H1 (cell line): Measurements from ENCODE around the gene MAGEC1. TPM values are rescaled to one million over a fixed set of nuclear protein-coding genes. Genes with fewer than 3 reads are reported as not detected.

ENCODE experiments used
- CTCF ChIA-PET: fragments of 300-600 bp; sonication (Branson Sonifier 250); formaldehyde crosslinking; loops from one replicate; lab custom pipeline; 2021; ENCODE audit not compliant: partially characterized antibody; lab: Charles Lee
- POLR2A ChIA-PET: fragments of 300-600 bp; sonication (Branson Sonifier 250); formaldehyde crosslinking; loops from one replicate; lab custom pipeline; 2021; ENCODE audit warnings: inconsistent platforms; ENCODE audit not compliant: partially characterized antibody; lab: Charles Lee
- DNase-seq, 2 experiments: peaks; one replicate each; pipeline versions ENCODE4 v3.0.0 to v3.0.0-alpha.2; 2010 to 2022; ENCODE audit warnings: low spot score in 2 of 2, low read depth in 1 of 2, mixed read lengths in 1 of 2
- FAIRE-seq: peaks from 2 replicates; lab custom pipeline; 2011; peaks lifted over from hg19 to GRCh38; lab: Jason Lieb, UNC
- H2AFZ ChIP-seq: 2 replicates; pipeline ENCODE4 v1.8.1; 2012; ENCODE audit warnings: low read length, inconsistent platforms
- H2AK5ac ChIP-seq: 2 replicates; pipeline ENCODE4 v1.6.1; 2013; ENCODE audit warnings: low read depth, low read length
- H2BK120ac ChIP-seq: replicated peaks from 2 replicates; pipeline ENCODE3; 2013; ENCODE audit warnings: low read depth, low read length, inconsistent platforms
- H2BK12ac ChIP-seq: 2 replicates; pipeline ENCODE4 v1.6.1; 2013; ENCODE audit warnings: low read depth, low read length
- H2BK15ac ChIP-seq: 2 replicates; pipeline ENCODE4 v1.6.1; 2013; ENCODE audit warnings: low read length
- H2BK20ac ChIP-seq: 2 replicates; pipeline ENCODE4 v1.6.1; 2013; ENCODE audit warnings: low read length
- H2BK5ac ChIP-seq: 2 replicates; pipeline ENCODE4 v1.6.1; 2013; ENCODE audit warnings: low read depth, low read length
- H3K14ac ChIP-seq: 2 replicates; pipeline ENCODE4 v1.6.1; 2013; ENCODE audit warnings: inconsistent platforms; ENCODE audit not compliant: insufficient read length
- H3K18ac ChIP-seq: 2 replicates; pipeline ENCODE4 v1.6.1; 2013; ENCODE audit warnings: low read length; ENCODE audit errors: extremely low read depth
- H3K23ac ChIP-seq: 2 replicates; pipeline ENCODE4 v1.6.1; 2013; ENCODE audit warnings: inconsistent platforms; ENCODE audit not compliant: insufficient read length
- H3K23me2 ChIP-seq: 2 replicates; pipeline ENCODE4 v1.6.1; 2013; ENCODE audit warnings: low read depth, low read length
- H3K27ac ChIP-seq: 2 replicates; pipeline ENCODE4 v1.6.1; 2011; ENCODE audit warnings: low read depth, low read length, inconsistent platforms
- H3K27me3 ChIP-seq, 4 experiments: replicated peaks in 1 of 4; 1 replicate in 1 of 4; 2 replicates in 3 of 4; pipeline versions ENCODE4 v1.6.1 to v1.8.1; 2011 to 2013; ENCODE audit warnings: low read length in 3 of 4, mild to moderate bottlenecking in 3 of 4, inconsistent platforms in 2 of 4, mixed read lengths in 2 of 4, moderate library complexity in 1 of 4; ENCODE audit not compliant: control insufficient read depth in 3 of 4, insufficient read depth in 3 of 4; ENCODE audit errors: extremely low read depth in 1 of 4
- H3K36me3 ChIP-seq, 4 experiments: 2 replicates each; pipeline versions ENCODE4 v1.6.1 to v1.8.1; 2011 to 2013; ENCODE audit warnings: mild to moderate bottlenecking in 4 of 4, low read length in 3 of 4, moderate library complexity in 2 of 4, control low read depth in 1 of 4, inconsistent platforms in 1 of 4; ENCODE audit not compliant: insufficient read depth in 4 of 4, control insufficient read depth in 2 of 4
- H3K4ac ChIP-seq: replicated peaks from 2 replicates; pipeline ENCODE3; 2013; ENCODE audit warnings: low read length, low read depth, mixed read lengths, inconsistent platforms; ENCODE audit not compliant: insufficient read length
- H3K4me1 ChIP-seq, 4 experiments: replicated peaks in 1 of 4; 1 replicate in 1 of 4; 2 replicates in 3 of 4; pipeline versions ENCODE4 v1.6.1 to v1.8.1; 2011 to 2013; ENCODE audit warnings: low read length in 3 of 4, inconsistent platforms in 2 of 4, mixed read lengths in 1 of 4; ENCODE audit not compliant: insufficient read depth in 4 of 4, control insufficient read depth in 3 of 4
- H3K4me2 ChIP-seq, 2 experiments: 2 replicates each; pipeline versions ENCODE4 v1.6.1 to v1.8.1; 2011 to 2013; ENCODE audit warnings: low read depth in 2 of 2, low read length in 2 of 2, control low read depth in 1 of 2, inconsistent platforms in 1 of 2, mild to moderate bottlenecking in 1 of 2; ENCODE audit not compliant: insufficient read depth in 1 of 2
- H3K4me3 ChIP-seq, 4 experiments: fragments of 200-600, 300-600 bp in 1 of 4; sonication (generic), shearing (Covaris generic), sonication (Bioruptor Twin) in 1 of 4; 2 replicates each; pipeline versions ENCODE4 v1.5.1 to v1.8.1; 2011 to 2016; ENCODE audit warnings: low read length in 4 of 4, low read depth in 3 of 4, control low read depth in 2 of 4, inconsistent platforms in 2 of 4, mild to moderate bottlenecking in 2 of 4, mixed read lengths in 1 of 4, moderate library complexity in 1 of 4; ENCODE audit not compliant: insufficient read depth in 2 of 4; ENCODE audit errors: extremely low read depth in 1 of 4
- H3K56ac ChIP-seq: replicated peaks from 2 replicates; pipeline ENCODE3; 2013; ENCODE audit warnings: low read depth, mild to moderate bottlenecking, mixed read lengths, low read length, inconsistent platforms; ENCODE audit not compliant: insufficient read length
- H3K79me1 ChIP-seq: 2 replicates; pipeline ENCODE4 v1.6.1; 2013; ENCODE audit warnings: low read depth, low read length, control low read depth
- H3K79me2 ChIP-seq, 2 experiments: 2 replicates each; pipeline versions ENCODE4 v1.6.1 to v1.8.1; 2012 to 2013; ENCODE audit warnings: low read length in 2 of 2, mild to moderate bottlenecking in 2 of 2, inconsistent platforms in 1 of 2; ENCODE audit not compliant: insufficient read depth in 2 of 2, control insufficient read depth in 1 of 2
- H3K9ac ChIP-seq, 4 experiments: replicated peaks in 1 of 4; 1 replicate in 1 of 4; 2 replicates in 3 of 4; pipeline versions ENCODE4 v1.6.1 to v1.8.1; 2011 to 2013; ENCODE audit warnings: low read depth in 3 of 4, low read length in 3 of 4, control low read depth in 2 of 4, mild to moderate bottlenecking in 2 of 4, moderate library complexity in 2 of 4, inconsistent platforms in 1 of 4; ENCODE audit errors: extremely low read depth in 1 of 4
- H3K9me3 ChIP-seq, 2 experiments: 2 replicates each; pipeline versions ENCODE4 v1.6.1 to v1.8.1; 2012 to 2013; ENCODE audit warnings: mild to moderate bottlenecking in 2 of 2, moderate library complexity in 2 of 2, control low read depth in 1 of 2, inconsistent platforms in 1 of 2, low read depth in 1 of 2, low read length in 1 of 2, mixed read lengths in 1 of 2; ENCODE audit not compliant: insufficient read depth in 2 of 2
- H4K20me1 ChIP-seq, 2 experiments: replicated peaks in 1 of 2; 2 replicates each; pipeline versions ENCODE3 to v1.8.1; 2011 to 2013; ENCODE audit warnings: inconsistent platforms in 2 of 2, low read length in 2 of 2, mild to moderate bottlenecking in 1 of 2; ENCODE audit not compliant: insufficient read depth in 2 of 2, control insufficient read depth in 1 of 2
- H4K5ac ChIP-seq: 2 replicates; pipeline ENCODE4 v1.6.1; 2013; ENCODE audit warnings: low read length, low read depth, mixed read lengths, inconsistent platforms; ENCODE audit not compliant: insufficient read length
- H4K8ac ChIP-seq: 2 replicates; pipeline ENCODE4 v1.8.0; 2013; ENCODE audit warnings: mild to moderate bottlenecking, moderate library complexity, low read length, inconsistent platforms; ENCODE audit not compliant: insufficient read depth; ENCODE audit errors: extremely low read depth
- H4K91ac ChIP-seq: replicated peaks from 2 replicates; pipeline ENCODE3; 2013; ENCODE audit warnings: low read length, mixed read lengths, inconsistent platforms; ENCODE audit not compliant: insufficient read length
- EP300 ChIP-seq, 2 experiments: IDR thresholded peaks; 1 replicate in 1 of 2; 2 replicates in 1 of 2; pipeline ENCODE4 v1.6.1; 2011 to 2012; ENCODE audit warnings: low read depth in 2 of 2, low read length in 2 of 2, mild to moderate bottlenecking in 2 of 2, borderline replicate concordance in 1 of 2, inconsistent platforms in 1 of 2, moderate library complexity in 1 of 2
- GTF2F1 ChIP-seq: IDR thresholded peaks from 2 replicates; pipeline ENCODE4 v1.6.1; 2012; ENCODE audit warnings: low read depth, low read length, improper control_type of control experiment, borderline replicate concordance
- NANOG ChIP-seq: IDR thresholded peaks from 2 replicates; pipeline ENCODE4 v1.6.1; 2011; ENCODE audit warnings: low read length, low read depth, mild to moderate bottlenecking, inconsistent platforms; ENCODE audit not compliant: insufficient read depth, poor library complexity, severe bottlenecking
- WGBS, 2 experiments: shearing (Covaris generic) in 1 of 2; methylation state at CpG; one replicate each; pipeline versions ENCODE4 v1.1.6 to v1.1.7; 2013 to 2015; ENCODE audit warnings: low lambda C conversion rate in 2 of 2, mixed read lengths in 2 of 2, inconsistent platforms in 1 of 2, low coverage in 1 of 2, missing lambda C conversion rate in 1 of 2; ENCODE audit not compliant: insufficient replicate concordance in 2 of 2, insufficient coverage in 1 of 2, insufficient read length in 1 of 2; ENCODE audit errors: extremely low coverage in 1 of 2, missing lambda C conversion rate in 1 of 2; 5-methylcytosine and 5-hydroxymethylcytosine counted together
- long read RNA-seq, 2 experiments: library from RNA in 1 of 2; library from capped mRNA in 1 of 2; stranded (forward); transcript quantifications; one replicate each; pipeline ENCODE4 v2.0.0, GENCODE V29; 2021; ENCODE audit warnings: inconsistent platforms in 1 of 2
- polyA minus RNA-seq, 3 experiments: library from RNA; depleted of rRNA, polyadenylated mRNA; stranded (reverse); fragments of >200 nt; gene quantifications; 1 replicate in 2 of 3; 2 replicates in 1 of 3; pipeline ENCODE4 v1.2.3, GENCODE V29; 2011
- polyA plus RNA-seq, 7 experiments: library from polyadenylated mRNA; depleted of rRNA in 3 of 7; stranded (reverse) in 5 of 7; unstranded in 2 of 7; fragments of >200 nt in 5 of 7; fragments of 200-250 nt in 2 of 7; gene quantifications; 1 replicate in 5 of 7; 2 replicates in 1 of 7; 4 replicates in 1 of 7; pipeline versions ENCODE4 v1.2.1 to v1.2.3, GENCODE V29; 2011 to 2013; ENCODE audit warnings: missing spikeins in 2 of 7, mixed read lengths in 2 of 7
- total RNA-seq: library from RNA; stranded (reverse); fragmentation: NEBNext Ultra II Directional; extraction: Animal tissue kit (Norgen Biotek cat#: 25700); gene quantifications from 2 replicates; pipeline ENCODE4 v1.2.1, GENCODE V29; 2021
- TF ChIP-seq, protein P1 (sequence below): IDR thresholded peaks from 2 replicates; pipeline ENCODE4 v1.6.1; 2012; ENCODE audit warnings: inconsistent platforms

The MAGEC1 gene, protein sequence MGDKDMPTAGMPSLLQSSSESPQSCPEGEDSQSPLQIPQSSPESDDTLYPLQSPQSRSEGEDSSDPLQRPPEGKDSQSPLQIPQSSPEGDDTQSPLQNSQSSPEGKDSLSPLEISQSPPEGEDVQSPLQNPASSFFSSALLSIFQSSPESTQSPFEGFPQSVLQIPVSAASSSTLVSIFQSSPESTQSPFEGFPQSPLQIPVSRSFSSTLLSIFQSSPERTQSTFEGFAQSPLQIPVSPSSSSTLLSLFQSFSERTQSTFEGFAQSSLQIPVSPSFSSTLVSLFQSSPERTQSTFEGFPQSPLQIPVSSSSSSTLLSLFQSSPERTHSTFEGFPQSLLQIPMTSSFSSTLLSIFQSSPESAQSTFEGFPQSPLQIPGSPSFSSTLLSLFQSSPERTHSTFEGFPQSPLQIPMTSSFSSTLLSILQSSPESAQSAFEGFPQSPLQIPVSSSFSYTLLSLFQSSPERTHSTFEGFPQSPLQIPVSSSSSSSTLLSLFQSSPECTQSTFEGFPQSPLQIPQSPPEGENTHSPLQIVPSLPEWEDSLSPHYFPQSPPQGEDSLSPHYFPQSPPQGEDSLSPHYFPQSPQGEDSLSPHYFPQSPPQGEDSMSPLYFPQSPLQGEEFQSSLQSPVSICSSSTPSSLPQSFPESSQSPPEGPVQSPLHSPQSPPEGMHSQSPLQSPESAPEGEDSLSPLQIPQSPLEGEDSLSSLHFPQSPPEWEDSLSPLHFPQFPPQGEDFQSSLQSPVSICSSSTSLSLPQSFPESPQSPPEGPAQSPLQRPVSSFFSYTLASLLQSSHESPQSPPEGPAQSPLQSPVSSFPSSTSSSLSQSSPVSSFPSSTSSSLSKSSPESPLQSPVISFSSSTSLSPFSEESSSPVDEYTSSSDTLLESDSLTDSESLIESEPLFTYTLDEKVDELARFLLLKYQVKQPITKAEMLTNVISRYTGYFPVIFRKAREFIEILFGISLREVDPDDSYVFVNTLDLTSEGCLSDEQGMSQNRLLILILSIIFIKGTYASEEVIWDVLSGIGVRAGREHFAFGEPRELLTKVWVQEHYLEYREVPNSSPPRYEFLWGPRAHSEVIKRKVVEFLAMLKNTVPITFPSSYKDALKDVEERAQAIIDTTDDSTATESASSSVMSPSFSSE
- total RNA-seq (not detected in 2 replicates), polyA plus RNA-seq (2011; rRNA removed) (not detected in 2 replicates), polyA minus RNA-seq (2011; rRNA and poly(A)+ RNA removed) (not detected in 2 replicates)
- not detected for polyA plus RNA-seq (2011; cell fraction: cytosol; rRNA removed)
- not detected for polyA plus RNA-seq (2011; cell fraction: nucleus; rRNA removed)
- not detected in 4 replicates for polyA plus RNA-seq (2012, experiment 1 of 2)
- polyA plus RNA-seq (2012, experiment 2 of 2) = not detected
- not detected for polyA plus RNA-seq (2013, experiment 1 of 2)
- not detected for polyA plus RNA-seq (2013, experiment 2 of 2)
- polyA minus RNA-seq (2011; cell fraction: cytosol; rRNA and poly(A)+ RNA removed) = not detected
- not detected for polyA minus RNA-seq (2011; cell fraction: nucleus; rRNA and poly(A)+ RNA removed)
- long read RNA-seq, experiment 1 = 0 reads
- long read RNA-seq, experiment 2 = 0 reads

DNA sequence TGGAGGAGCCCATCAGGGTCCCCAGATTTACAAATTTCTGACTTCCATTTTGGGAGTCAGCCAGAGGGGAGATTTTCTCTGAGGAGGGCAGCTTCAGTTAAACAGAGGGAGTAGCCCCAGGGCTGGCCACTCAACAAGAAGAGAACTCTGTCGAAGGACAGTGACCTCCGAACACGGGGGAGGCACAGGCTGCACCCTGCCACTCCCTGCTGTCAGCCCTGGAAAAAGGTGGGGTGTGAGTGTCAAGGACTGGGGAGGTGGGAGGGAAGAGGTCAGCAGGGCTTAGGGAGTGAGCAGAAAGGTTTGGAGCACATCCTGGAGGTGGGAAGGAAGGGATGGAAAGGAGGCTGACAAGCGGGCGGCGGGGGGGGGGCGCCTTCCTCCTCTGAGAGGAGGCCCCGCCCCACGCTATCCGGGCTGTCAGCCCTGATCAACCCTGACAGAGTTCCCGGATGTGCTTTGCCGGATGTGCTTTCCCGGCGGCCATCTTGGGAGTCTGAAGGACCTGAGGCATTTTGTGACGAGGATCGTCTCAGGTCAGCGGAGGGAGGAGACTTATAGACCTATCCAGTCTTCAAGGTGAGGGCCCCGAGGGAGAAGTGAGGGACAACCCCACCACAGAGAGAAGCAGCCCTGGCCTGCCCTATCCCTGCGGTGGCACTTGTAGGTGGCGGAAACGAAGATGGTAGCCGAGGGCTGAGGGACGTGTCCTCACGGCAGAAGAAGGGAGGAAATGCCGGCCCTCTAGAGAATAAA, at the start of gene MAGEC1:
TSS of gene MAGEC1 (plus strand) at position 495 of the 756 bp plus-strand sequence. CDS start 1,179 bp downstream, outside the sequence.
- Histone ChIP-seq H4K91ac (no peak within 1 kb of the TSS), H3K23ac (no peak within 1 kb of the TSS), H2BK15ac (no peak within 1 kb of the TSS), H3K4me2 (no peak within 1 kb of the TSS), H3K9ac (no peak within 1 kb of the TSS), H3K14ac (no peak within 1 kb of the TSS), H3K36me3 (no peaks in the 10 kb centered on the region), H3K56ac (no peak within 1 kb of the TSS), H3K23me2 (no peaks in the 10 kb centered on the region), H3K4ac (no peak within 1 kb of the TSS), H2BK12ac (no peak within 1 kb of the TSS), H2BK120ac (no peak within 1 kb of the TSS), H4K20me1 (no peaks in the 10 kb centered on the region), H4K8ac (no peak within 1 kb of the TSS), H3K9me3 (no peaks in the 10 kb centered on the region; a peak in 1 of 4 replicates), H3K4me1 (no peaks in the 10 kb centered on the region), H2AFZ (no peak within 1 kb of the TSS), H2AK5ac (no peak within 1 kb of the TSS), H2BK5ac (no peak within 1 kb of the TSS), H3K18ac (no peak within 1 kb of the TSS), H2BK20ac (no peak within 1 kb of the TSS), H3K27ac (no peak within 1 kb of the TSS), H4K5ac (no peak within 1 kb of the TSS), H3K79me2 (no peaks in the 10 kb centered on the region), H3K4me3 (no peak within 1 kb of the TSS), H3K27me3 (no peaks in the 10 kb centered on the region), H3K79me1 (no peaks in the 10 kb centered on the region)
- POLR2A ChIA-PET = no interaction called here
- DNase-seq (no peak), FAIRE-seq (no peak)
- CTCF ChIA-PET = no interaction called here
- WGBS, 2 experiments = 100% methylated on average over 3 of the region's 25 CpGs; no CpG with 5 or more reads in 1 of the 2 experiments
- TF ChIP-seq EP300 (IDR thresholded peaks at IDR 0.05; ENCODE audit: borderline replicate concordance in 1 of 2, low read depth in 2 of 2, low read length in 2 of 2) (no peak), NANOG (no peak), GTF2F1 (no peak)
- TF ChIP-seq, protein P1, sequence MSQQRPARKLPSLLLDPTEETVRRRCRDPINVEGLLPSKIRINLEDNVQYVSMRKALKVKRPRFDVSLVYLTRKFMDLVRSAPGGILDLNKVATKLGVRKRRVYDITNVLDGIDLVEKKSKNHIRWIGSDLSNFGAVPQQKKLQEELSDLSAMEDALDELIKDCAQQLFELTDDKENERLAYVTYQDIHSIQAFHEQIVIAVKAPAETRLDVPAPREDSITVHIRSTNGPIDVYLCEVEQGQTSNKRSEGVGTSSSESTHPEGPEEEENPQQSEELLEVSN = no peak
